Gastrocnemius medialis (tissue), 4 donors: ENCODE measurements around the gene HDC. TPM values are rescaled to one million over a fixed set of nuclear protein-coding genes. Genes with fewer than 3 reads are reported as not detected.

Experiments used
- ATAC-seq, 2 donors: fragments of 150-250 bp; one replicate each; pipeline ENCODE4 v1.9.1; 2016
- DNase-seq, 2 donors: peaks; one replicate each; pipeline ENCODE4 v3.0.0-alpha.2; 2019
- H3K27ac ChIP-seq, 4 donors: fragments of 200-600 bp; sonication (generic); 1 replicate in 1 of 4; 2 replicates in 3 of 4; pipeline ENCODE4 v1.5.1; 2016 to 2018; ENCODE audit warnings: mild to moderate bottlenecking in 2 of 4, moderate library complexity in 1 of 4
- H3K27me3 ChIP-seq, 3 donors: fragments of 200-600 bp; sonication (generic) in 2 of 3; 1 replicate in 1 of 3; 2 replicates in 2 of 3; pipeline versions ENCODE4 v1.5.1 to v1.6.0; 2016 to 2019; ENCODE audit warnings: mild to moderate bottlenecking in 1 of 3, moderate library complexity in 1 of 3
- H3K36me3 ChIP-seq, 2 donors: fragments of 200-600 bp; sonication (generic) in 1 of 2; one replicate each; pipeline ENCODE4 v1.5.1; 2017 to 2018
- H3K4me1 ChIP-seq, 2 donors: fragments of 200-600 bp; sonication (generic) in 1 of 2; one replicate each; pipeline ENCODE4 v1.5.1; 2016 to 2017; ENCODE audit warnings: mild to moderate bottlenecking in 2 of 2
- H3K4me3 ChIP-seq, 4 donors: fragments of 200-600 bp; sonication (generic) in 3 of 4; 1 replicate in 1 of 4; 2 replicates in 3 of 4; pipeline ENCODE4 v1.5.1; 2016 to 2019; ENCODE audit warnings: mild to moderate bottlenecking in 2 of 4
- H3K9me3 ChIP-seq, 3 donors: fragments of 200-600 bp; sonication (generic) in 2 of 3; 1 replicate in 1 of 3; 2 replicates in 2 of 3; pipeline ENCODE4 v1.5.1; 2016 to 2019
- POLR2A ChIP-seq, 2 donors: fragments of 450-650 bp; IDR thresholded peaks; one replicate each; pipeline ENCODE4 v1.6.1; 2017; ENCODE audit warnings: antibody characterized with exemption in 2 of 2, mild to moderate bottlenecking in 2 of 2, moderate library complexity in 2 of 2
- in situ Hi-C, 4 donors: fragments of 200-750 bp; cut with MboI; loops; one replicate each; pipeline versions ENCODE4 v1.15.0 to v1.8.0; 2017; ENCODE audit warnings: low sequenced_read_pairs in 4 of 4
- intact Hi-C: fragments of 100-400 bp; cut with DNase I; formaldehyde crosslinking; loops from one replicate; pipeline ENCODE4 v1.15.1; 2023; ENCODE audit warnings: low total_unique reads
- total RNA-seq, 4 donors: library from RNA; depleted of rRNA; stranded (reverse); fragments of >200 nt; gene quantifications; one replicate each; pipeline versions ENCODE4 v1.1.0 to v1.2.3, GENCODE V29; 2016
- TF ChIP-seq, protein P1 (sequence below), 5 experiments: fragments of 450-650 bp in 3 of 5; fragments of 200-600 bp in 2 of 5; sonication (generic) in 2 of 5; IDR thresholded peaks in 4 of 5; conservative IDR thresholded peaks in 1 of 5; 1 replicate in 4 of 5; 2 replicates in 1 of 5; pipeline ENCODE4 v1.5.1; 2016 to 2019; ENCODE audit warnings: antibody characterized with exemption in 5 of 5, mild to moderate bottlenecking in 3 of 5, moderate library complexity in 3 of 5

HDC gene
- total RNA-seq, 4 donors from 2014 or later = 0.09 to 0.20 TPM; not detected in 2

GRCh38 chr15:50251638-50252182, 13.8 kb downstream of the HDC start:
- Histone ChIP-seq H3K36me3 (no peaks in the 10 kb centered on the region), H3K9me3 (no peaks in the 10 kb centered on the region), H3K27me3 (no peaks in the 10 kb centered on the region), H3K4me1 (no peaks in the 10 kb centered on the region), H3K27ac (no peak overlapping the region), H3K4me3 (no peak overlapping the region)
- DNase-seq (no peak), ATAC-seq (no peak)
- intact Hi-C loops (no loop called here), in situ Hi-C loops (no loop called here)
- TF ChIP-seq, protein P1, sequence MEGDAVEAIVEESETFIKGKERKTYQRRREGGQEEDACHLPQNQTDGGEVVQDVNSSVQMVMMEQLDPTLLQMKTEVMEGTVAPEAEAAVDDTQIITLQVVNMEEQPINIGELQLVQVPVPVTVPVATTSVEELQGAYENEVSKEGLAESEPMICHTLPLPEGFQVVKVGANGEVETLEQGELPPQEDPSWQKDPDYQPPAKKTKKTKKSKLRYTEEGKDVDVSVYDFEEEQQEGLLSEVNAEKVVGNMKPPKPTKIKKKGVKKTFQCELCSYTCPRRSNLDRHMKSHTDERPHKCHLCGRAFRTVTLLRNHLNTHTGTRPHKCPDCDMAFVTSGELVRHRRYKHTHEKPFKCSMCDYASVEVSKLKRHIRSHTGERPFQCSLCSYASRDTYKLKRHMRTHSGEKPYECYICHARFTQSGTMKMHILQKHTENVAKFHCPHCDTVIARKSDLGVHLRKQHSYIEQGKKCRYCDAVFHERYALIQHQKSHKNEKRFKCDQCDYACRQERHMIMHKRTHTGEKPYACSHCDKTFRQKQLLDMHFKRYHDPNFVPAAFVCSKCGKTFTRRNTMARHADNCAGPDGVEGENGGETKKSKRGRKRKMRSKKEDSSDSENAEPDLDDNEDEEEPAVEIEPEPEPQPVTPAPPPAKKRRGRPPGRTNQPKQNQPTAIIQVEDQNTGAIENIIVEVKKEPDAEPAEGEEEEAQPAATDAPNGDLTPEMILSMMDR (IDR thresholded peaks at IDR 0.05 in 4 of 5, conservative IDR thresholded peaks at IDR 0.05 in 1 of 5) = no peak
- no peak for TF ChIP-seq POLR2A (IDR thresholded peaks at IDR 0.05)

- no peaks in the 10 kb centered on the region for H3K27me3 ChIP-seq
- no peak overlapping the region for H3K27ac ChIP-seq
- no peaks in the 10 kb centered on the region for H3K9me3 ChIP-seq
- H3K4me1 ChIP-seq = no peaks in the 10 kb centered on the region
- no peaks in the 10 kb centered on the region for H3K36me3 ChIP-seq
- ATAC-seq (no peak), DNase-seq (no peak)
- in situ Hi-C loops = no loop called here
- no peak for TF ChIP-seq POLR2A (IDR thresholded peaks at IDR 0.05)
- TF ChIP-seq, protein P1 (IDR thresholded peaks at IDR 0.05 in 4 of 5, conservative IDR thresholded peaks at IDR 0.05 in 1 of 5) = no peak
- intact Hi-C loops = no loop called here
- no peak overlapping the region for H3K4me3 ChIP-seq
Measured at GRCh38 chr15:50250760-50251394, 14.6 kb downstream of the HDC start.

- in situ Hi-C loops (no loop called here), intact Hi-C loops (no loop called here)
- TF ChIP-seq, protein P1 (IDR thresholded peaks at IDR 0.05 in 4 of 5, conservative IDR thresholded peaks at IDR 0.05 in 1 of 5) = no peak
- TF ChIP-seq POLR2A (IDR thresholded peaks at IDR 0.05) = no peak
- no peak overlapping the region for H3K27ac ChIP-seq
- no peaks in the 10 kb centered on the region for H3K4me1 ChIP-seq
- DNase-seq (no peak), ATAC-seq (no peak)
- H3K4me3 ChIP-seq = no peak overlapping the region
- H3K36me3 ChIP-seq = no peaks in the 10 kb centered on the region
- no peaks in the 10 kb centered on the region for H3K9me3 ChIP-seq
- H3K27me3 ChIP-seq = no peaks in the 10 kb centered on the region
Measured at GRCh38 chr15:50249704-50250103, 15.8 kb downstream of the HDC start.

- Histone ChIP-seq H3K27me3 (no peaks in the 10 kb centered on the region), H3K36me3 (no peaks in the 10 kb centered on the region), H3K27ac (no peak overlapping the region), H3K4me1 (no peaks in the 10 kb centered on the region), H3K9me3 (no peaks in the 10 kb centered on the region), H3K4me3 (no peak overlapping the region)
- ATAC-seq (no peak), DNase-seq (no peak)
- no peak for TF ChIP-seq POLR2A (IDR thresholded peaks at IDR 0.05)
- TF ChIP-seq, protein P1 (IDR thresholded peaks at IDR 0.05 in 4 of 5, conservative IDR thresholded peaks at IDR 0.05 in 1 of 5) = no peak
- intact Hi-C loops (no loop called here), in situ Hi-C loops (no loop called here)
Measured at GRCh38 chr15:50248994-50249582, 16.4 kb downstream of the HDC start.
